Measurements from ENCODE around the gene ADRA2B.

The ADRA2B gene

DNA sequence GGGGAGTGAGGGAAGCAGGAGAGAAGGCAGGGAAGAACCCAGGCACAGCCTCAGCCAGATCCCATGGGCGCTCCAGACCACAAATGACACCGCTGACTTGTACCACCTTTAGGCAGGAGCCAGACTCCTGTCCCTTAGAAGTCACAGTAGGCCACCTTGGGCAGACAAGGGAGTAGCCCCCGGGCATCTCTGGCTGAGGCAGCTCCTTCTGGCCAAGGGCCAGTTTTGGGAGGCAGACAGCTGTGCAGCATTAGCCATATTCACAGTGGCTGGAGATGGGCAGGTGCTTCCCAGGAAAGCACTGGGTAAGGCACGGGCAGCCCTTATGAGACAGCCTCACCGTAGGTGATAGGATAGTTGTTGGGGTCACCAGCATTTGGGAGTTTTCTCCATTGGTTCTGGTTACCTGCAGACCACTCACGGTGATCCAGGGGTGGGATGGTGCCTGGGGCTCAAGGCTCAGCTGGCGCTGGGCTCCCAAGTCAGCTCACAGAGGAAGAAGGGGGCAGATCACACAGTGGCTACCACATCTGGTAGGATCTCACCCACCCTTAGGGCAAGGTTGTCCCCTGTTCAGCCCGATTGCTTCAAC is 19.9 kb upstream of the ADRA2B start:
- ChIA-PET CTCF (interaction anchor here (1.2 to 4.4 kb wide), 2 partner anchors 38 to 143 kb away, joined by 3 to 40 read pairs; no protein-coding TSS in a partner anchor), POLR2A (no interaction called here)

DNA sequence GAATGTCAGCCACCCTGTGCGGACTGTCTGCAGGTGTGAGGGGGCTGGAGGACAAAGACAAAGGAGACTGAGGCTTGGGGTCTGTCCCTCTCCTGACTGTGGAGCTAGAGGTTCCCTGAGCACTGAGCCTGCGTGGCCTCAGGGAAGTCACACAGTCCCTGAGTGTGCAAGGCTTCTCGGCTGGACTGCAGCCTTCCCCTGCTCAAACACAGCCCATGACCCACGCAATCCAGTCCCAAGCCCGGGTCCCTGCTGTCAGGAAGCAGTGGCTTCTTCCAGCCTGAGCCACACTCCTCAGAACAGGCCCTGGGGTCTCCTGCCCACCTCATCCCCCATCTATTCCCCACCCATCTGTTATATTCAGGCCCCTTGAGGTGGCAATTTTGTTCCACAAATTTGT is 19.2 kb upstream of the ADRA2B start:
- TF ChIP-seq HDGF (IDR thresholded peaks at IDR 0.05; ENCODE audit: borderline replicate concordance) (no peak), ZNF384 (IDR thresholded peaks at IDR 0.05) (no peak)
- ChIA-PET POLR2A (no interaction called here), CTCF (interaction anchor here (4.4 kb wide), 1 partner anchor 39 kb away, joined by 40 read pairs; no protein-coding TSS in a partner anchor)
- no peak for DNase-seq (ENCODE audit: extremely low spot score)

More for the DNA sequence above, 19.9 kb upstream of the ADRA2B start:
- DNase-seq (ENCODE audit: extremely low spot score): no peak
- no peak for TF ChIP-seq ZNF384 (IDR thresholded peaks at IDR 0.05)
- TF ChIP-seq TARDBP (IDR thresholded peaks at IDR 0.05): no peak
- TF ChIP-seq, protein P1, sequence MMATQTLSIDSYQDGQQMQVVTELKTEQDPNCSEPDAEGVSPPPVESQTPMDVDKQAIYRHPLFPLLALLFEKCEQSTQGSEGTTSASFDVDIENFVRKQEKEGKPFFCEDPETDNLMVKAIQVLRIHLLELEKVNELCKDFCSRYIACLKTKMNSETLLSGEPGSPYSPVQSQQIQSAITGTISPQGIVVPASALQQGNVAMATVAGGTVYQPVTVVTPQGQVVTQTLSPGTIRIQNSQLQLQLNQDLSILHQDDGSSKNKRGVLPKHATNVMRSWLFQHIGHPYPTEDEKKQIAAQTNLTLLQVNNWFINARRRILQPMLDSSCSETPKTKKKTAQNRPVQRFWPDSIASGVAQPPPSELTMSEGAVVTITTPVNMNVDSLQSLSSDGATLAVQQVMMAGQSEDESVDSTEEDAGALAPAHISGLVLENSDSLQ (IDR thresholded peaks at IDR 0.05): no peak
- TF ChIP-seq ELF4 (IDR thresholded peaks at IDR 0.05): no peak
- no peak for TF ChIP-seq BHLHE40 (IDR thresholded peaks at IDR 0.05; ENCODE audit: borderline replicate concordance)
- no peak for TF ChIP-seq HDGF (IDR thresholded peaks at IDR 0.05; ENCODE audit: borderline replicate concordance)
- TF ChIP-seq NFRKB (IDR thresholded peaks at IDR 0.05): no peak
- no peak for TF ChIP-seq FOXK2 (IDR thresholded peaks at IDR 0.05)
- TF ChIP-seq SP1 (IDR thresholded peaks at IDR 0.05): no peak
- TF ChIP-seq CTBP1 (IDR thresholded peaks at IDR 0.05; ENCODE audit: borderline replicate concordance): no peak
- TF ChIP-seq ARNT (IDR thresholded peaks at IDR 0.05): no peak
- no peak for TF ChIP-seq FOXA1 (IDR thresholded peaks at IDR 0.05)
- TF ChIP-seq L3MBTL2 (conservative IDR thresholded peaks at IDR 0.05): no peak
- TF ChIP-seq SUZ12 (IDR thresholded peaks at IDR 0.05): no peak
- no peak for TF ChIP-seq LEF1 (IDR thresholded peaks at IDR 0.05; ENCODE audit: borderline replicate concordance)
- TF ChIP-seq FOXM1 (IDR thresholded peaks at IDR 0.05; ENCODE audit: borderline replicate concordance): no peak

DNA sequence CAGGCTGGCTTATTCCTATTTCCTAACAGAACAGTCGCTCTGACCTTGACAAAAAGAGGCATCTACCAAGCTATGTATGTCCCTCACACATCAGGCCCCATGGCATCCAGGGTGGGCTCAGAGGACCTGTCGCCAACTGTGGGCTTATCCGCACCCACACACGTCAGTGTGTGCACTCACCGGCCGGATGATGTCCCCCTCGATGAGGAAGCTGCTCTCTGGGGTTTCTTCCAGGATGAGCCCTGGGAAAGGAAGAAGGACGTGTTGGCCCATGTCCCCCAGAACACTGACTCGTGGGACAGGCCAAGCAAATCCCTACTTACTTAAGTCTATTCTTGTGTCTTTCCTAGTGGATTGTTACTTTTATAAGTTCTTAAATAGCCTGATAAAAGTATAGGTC is 18.8 kb upstream of the ADRA2B start:
- ChIA-PET CTCF (no interaction called here), POLR2A (no interaction called here)
- TF ChIP-seq FOXA1 (IDR thresholded peaks at IDR 0.05) (no peak), NFRKB (IDR thresholded peaks at IDR 0.05) (no peak)
- DNase-seq (ENCODE audit: extremely low spot score): no peak

DNA sequence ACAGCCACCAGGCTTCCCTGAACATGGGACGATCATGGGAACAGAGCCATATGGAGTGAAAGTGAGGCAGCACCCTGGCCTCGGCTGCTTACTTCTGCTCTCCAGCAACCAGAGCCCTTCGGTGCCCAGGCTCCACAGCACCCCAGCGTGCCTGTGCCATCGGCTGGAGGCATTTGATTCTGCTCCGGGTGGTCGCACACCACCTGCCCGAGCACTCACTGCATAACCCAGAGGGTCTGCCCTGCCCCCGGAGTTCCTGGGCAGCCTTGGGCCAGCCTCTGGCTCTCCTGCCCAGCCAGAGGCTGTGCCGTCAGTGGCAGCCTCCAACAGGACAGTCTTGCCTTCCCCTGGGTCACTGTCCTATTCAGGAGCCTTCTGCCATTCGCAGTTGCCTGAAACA is 18.1 kb upstream of the ADRA2B start:
- CTCF ChIA-PET: no interaction called here
- no peak for DNase-seq (ENCODE audit: extremely low spot score)
- POLR2A ChIA-PET: no interaction called here
- TF ChIP-seq FOXA1 (IDR thresholded peaks at IDR 0.05): no peak
- TF ChIP-seq, protein P1 (IDR thresholded peaks at IDR 0.05): no peak
- no peak for TF ChIP-seq FOXM1 (IDR thresholded peaks at IDR 0.05; ENCODE audit: borderline replicate concordance)
- TF ChIP-seq ZNF384 (IDR thresholded peaks at IDR 0.05): no peak
- no peak for TF ChIP-seq NFRKB (IDR thresholded peaks at IDR 0.05)
- TF ChIP-seq ARNT (IDR thresholded peaks at IDR 0.05): no peak
- no peak for TF ChIP-seq L3MBTL2 (conservative IDR thresholded peaks at IDR 0.05)
- TF ChIP-seq TARDBP (IDR thresholded peaks at IDR 0.05): no peak
- no peak for TF ChIP-seq ELF4 (IDR thresholded peaks at IDR 0.05)
- no peak for TF ChIP-seq CTBP1 (IDR thresholded peaks at IDR 0.05; ENCODE audit: borderline replicate concordance)
- no peak for TF ChIP-seq HDGF (IDR thresholded peaks at IDR 0.05; ENCODE audit: borderline replicate concordance)
- TF ChIP-seq SP1 (IDR thresholded peaks at IDR 0.05): no peak
- no peak for TF ChIP-seq SUZ12 (IDR thresholded peaks at IDR 0.05)
- no peak for TF ChIP-seq LEF1 (IDR thresholded peaks at IDR 0.05; ENCODE audit: borderline replicate concordance)
- no peak for TF ChIP-seq FOXK2 (IDR thresholded peaks at IDR 0.05)
- TF ChIP-seq BHLHE40 (IDR thresholded peaks at IDR 0.05; ENCODE audit: borderline replicate concordance): no peak

DNA sequence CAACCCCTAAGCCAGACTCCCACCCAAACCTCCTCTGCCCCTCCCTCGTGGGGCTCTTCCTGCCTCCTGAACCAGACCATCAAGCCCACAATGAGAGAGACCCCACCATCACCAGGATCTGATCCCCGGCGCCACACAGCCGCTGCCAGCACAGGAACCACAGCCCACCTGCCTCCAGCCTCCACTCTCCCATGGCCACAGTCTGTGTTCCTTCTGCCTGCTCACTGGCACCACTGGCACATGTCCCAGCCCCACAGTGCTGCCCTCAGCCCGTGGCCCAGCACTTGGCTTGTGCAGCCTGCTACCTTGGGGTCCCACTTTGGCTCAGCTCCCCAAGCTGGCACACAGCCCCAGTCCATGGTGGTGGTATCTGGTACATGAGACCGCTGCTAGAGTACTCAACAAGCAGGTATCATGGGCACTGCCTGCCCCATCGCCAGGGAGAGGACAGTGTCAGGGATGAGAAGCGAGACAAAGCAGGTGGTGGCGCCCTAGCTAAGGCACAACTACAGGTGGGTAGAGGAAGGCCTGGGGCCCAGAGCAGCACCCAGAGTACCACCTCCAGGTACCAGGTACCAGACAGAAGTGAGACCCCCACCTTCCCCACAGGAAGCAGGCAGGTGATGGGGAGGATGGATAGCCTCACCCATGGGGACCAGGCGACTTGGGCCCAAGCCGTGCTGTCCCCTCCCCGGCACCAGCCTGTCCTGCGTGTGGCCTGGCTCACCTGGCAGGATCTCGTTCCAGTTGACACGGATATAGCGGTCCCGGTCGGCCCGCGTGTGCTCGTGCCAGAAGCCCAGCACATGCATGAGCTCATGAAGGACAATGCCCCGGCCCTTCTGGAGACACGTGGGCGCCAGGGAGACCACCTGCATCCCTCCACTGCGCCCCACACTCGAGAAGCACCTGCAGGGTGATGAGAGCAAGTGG is 15.7 kb upstream of the ADRA2B start:
- CTCF ChIA-PET: no interaction called here
- POLR2A ChIA-PET: no interaction called here

More for the DNA sequence above, 15.7 kb upstream of the ADRA2B start:
- TF ChIP-seq HDGF (IDR thresholded peaks at IDR 0.05; ENCODE audit: borderline replicate concordance): no peak
- TF ChIP-seq L3MBTL2 (conservative IDR thresholded peaks at IDR 0.05): no peak
- TF ChIP-seq FOXK2 (IDR thresholded peaks at IDR 0.05): no peak
- no peak for TF ChIP-seq FOXA1 (IDR thresholded peaks at IDR 0.05)
- TF ChIP-seq SP1 (IDR thresholded peaks at IDR 0.05): no peak
- no peak for TF ChIP-seq NFRKB (IDR thresholded peaks at IDR 0.05)
- TF ChIP-seq ZNF384 (IDR thresholded peaks at IDR 0.05): no peak
- TF ChIP-seq CTBP1 (IDR thresholded peaks at IDR 0.05; ENCODE audit: borderline replicate concordance): no peak
- no peak for TF ChIP-seq SUZ12 (IDR thresholded peaks at IDR 0.05)
- no peak for TF ChIP-seq ARNT (IDR thresholded peaks at IDR 0.05)
- TF ChIP-seq ELF4 (IDR thresholded peaks at IDR 0.05): no peak
- no peak for TF ChIP-seq FOXM1 (IDR thresholded peaks at IDR 0.05; ENCODE audit: borderline replicate concordance)
- TF ChIP-seq, protein P1 (IDR thresholded peaks at IDR 0.05): no peak
- no peak for TF ChIP-seq LEF1 (IDR thresholded peaks at IDR 0.05; ENCODE audit: borderline replicate concordance)
- no peak for TF ChIP-seq BHLHE40 (IDR thresholded peaks at IDR 0.05; ENCODE audit: borderline replicate concordance)
- no peak for TF ChIP-seq TARDBP (IDR thresholded peaks at IDR 0.05)
- DNase-seq (ENCODE audit: extremely low spot score): no peak

Data from HEK293T (cell line).